HG03354 (cell line): Measurements from ENCODE around the gene LRRC3.

Experiments
- ATAC-seq: cut with Tn5 transposase; IDR thresholded peaks from one replicate; pipeline ENCODE4 v1.9.1; 2021; ENCODE audit warnings: mild to moderate bottlenecking; ENCODE audit not compliant: unreplicated experiment, poor library complexity, severe bottlenecking

LRRC3 gene

GRCh38 chr21:44437371-44437695 lies 18.0 kb upstream of the LRRC3 start:
- no peak for ATAC-seq

GRCh38 chr21:44437696-44438431 lies 17.4 kb upstream of the LRRC3 start:
- no peak for ATAC-seq

- ATAC-seq: no peak
These were observed 16.6 kb upstream of the LRRC3 start for GRCh38 chr21:44438531-44439210.

- ATAC-seq: no peak
These were observed 16.1 kb upstream of the LRRC3 start for GRCh38 chr21:44439211-44439600.

GRCh38 chr21:44440241-44441040 lies 14.9 kb upstream of the LRRC3 start:
- ATAC-seq: no peak

GRCh38 chr21:44441041-44441400 lies 14.3 kb upstream of the LRRC3 start:
- ATAC-seq: no peak

- ATAC-seq: no peak
These were observed 13.6 kb upstream of the LRRC3 start for GRCh38 chr21:44441581-44442265.

GRCh38 chr21:44442266-44443125 lies 12.8 kb upstream of the LRRC3 start:
- no peak for ATAC-seq

- ATAC-seq: no peak
These were observed 11.9 kb upstream of the LRRC3 start for GRCh38 chr21:44443291-44443890.

- no peak for ATAC-seq
These were observed 11.4 kb upstream of the LRRC3 start for GRCh38 chr21:44443891-44444285.

- ATAC-seq: no peak
These were observed 10.9 kb upstream of the LRRC3 start for GRCh38 chr21:44444286-44444931.

GRCh38 chr21:44445145-44445812 lies 10.0 kb upstream of the LRRC3 start:
- no peak for ATAC-seq

- ATAC-seq: no peak
These were observed 6.6 kb upstream of the LRRC3 start for GRCh38 chr21:44448651-44449131.

- ATAC-seq: no peak
These were observed 5.6 kb upstream of the LRRC3 start for GRCh38 chr21:44449473-44450363.

- no peak for ATAC-seq
These were observed 4.9 kb upstream of the LRRC3 start for GRCh38 chr21:44450402-44450801.

GRCh38 chr21:44450999-44451398 lies 4.3 kb upstream of the LRRC3 start:
- ATAC-seq: no peak

- ATAC-seq: no peak
These were observed 2.2 kb upstream of the LRRC3 start for GRCh38 chr21:44453120-44453519.
